GM23338 (cell line): ENCODE data around the gene MEP1A.

Experiments used
- CTCF ChIP-seq, 2 experiments: fragments of 200-600 bp in 1 of 2; sonication (generic) in 1 of 2; conservative IDR thresholded peaks; 2 replicates each; pipeline versions ENCODE4 v1.5.1 to v1.6.1; 2016 to 2017; ENCODE audit warnings: antibody characterized with exemption in 2 of 2, low read depth in 2 of 2, mild to moderate bottlenecking in 2 of 2, moderate library complexity in 1 of 2
- EZH2 ChIP-seq: fragments of 200-600 bp; sonication (generic); IDR thresholded peaks from one replicate; pipeline ENCODE4 v1.8.0; 2017; ENCODE audit warnings: antibody characterized with exemption, mild to moderate bottlenecking, low read depth; ENCODE audit not compliant: unreplicated experiment
- POLR2AphosphoS5 ChIP-seq: IDR thresholded peaks from 2 replicates; pipeline ENCODE4 v1.6.1; 2016; ENCODE audit warnings: antibody characterized with exemption, low read depth
- ZNF114 ChIP-seq: fragments of 250-450 bp; sonication (Bioruptor Pico); IDR thresholded peaks from 2 replicates; pipeline ENCODE4 v1.5.0; 2020; ENCODE audit warnings: mild to moderate bottlenecking, moderate library complexity
- ZNF331 ChIP-seq: fragments of 250-450 bp; sonication (Bioruptor Pico); IDR thresholded peaks from 2 replicates; pipeline ENCODE4 v1.5.0; 2020; ENCODE audit warnings: low read depth, mild to moderate bottlenecking, moderate library complexity

GRCh38 chr6:46882645-46883044 lies 89.5 kb downstream of the MEP1A start:
- no peak for TF ChIP-seq POLR2AphosphoS5
- TF ChIP-seq CTCF (conservative IDR thresholded peaks at IDR 0.05; ENCODE audit: low read depth in 2 of 2), result no peak
- no peak for TF ChIP-seq EZH2
- TF ChIP-seq ZNF331 (CRISPR knock-in tag), result no peak
- TF ChIP-seq ZNF114 (CRISPR knock-in tag), result no peak
